ENCODE data around the gene MSANTD1.

MSANTD1 gene

GRCh38 chr4:3266076-3266475 is 17.1 kb downstream of the MSANTD1 start:
- no peak for DNase-seq (ENCODE audit: extremely low read depth, low read depth)
- TF ChIP-seq CTCF (IDR thresholded peaks at IDR 0.05; ENCODE audit: low read depth, low read length, missing control alignments), result no peak

GRCh38 chr4:3267576-3268394 is 18.8 kb downstream of the MSANTD1 start:
- no peak overlapping the region for H3K4me3 ChIP-seq (replicated peaks; ENCODE audit: low read depth, low read length)
- DNase-seq (ENCODE audit: extremely low read depth, low read depth), result no peak
- no peak for TF ChIP-seq CTCF (IDR thresholded peaks at IDR 0.05; ENCODE audit: low read depth, low read length, missing control alignments)

More at GRCh38 chr4:3266076-3266475, 17.1 kb downstream of the MSANTD1 start:
- H3K4me3 ChIP-seq (replicated peaks; ENCODE audit: low read depth, low read length), result no peak overlapping the region

DNA sequence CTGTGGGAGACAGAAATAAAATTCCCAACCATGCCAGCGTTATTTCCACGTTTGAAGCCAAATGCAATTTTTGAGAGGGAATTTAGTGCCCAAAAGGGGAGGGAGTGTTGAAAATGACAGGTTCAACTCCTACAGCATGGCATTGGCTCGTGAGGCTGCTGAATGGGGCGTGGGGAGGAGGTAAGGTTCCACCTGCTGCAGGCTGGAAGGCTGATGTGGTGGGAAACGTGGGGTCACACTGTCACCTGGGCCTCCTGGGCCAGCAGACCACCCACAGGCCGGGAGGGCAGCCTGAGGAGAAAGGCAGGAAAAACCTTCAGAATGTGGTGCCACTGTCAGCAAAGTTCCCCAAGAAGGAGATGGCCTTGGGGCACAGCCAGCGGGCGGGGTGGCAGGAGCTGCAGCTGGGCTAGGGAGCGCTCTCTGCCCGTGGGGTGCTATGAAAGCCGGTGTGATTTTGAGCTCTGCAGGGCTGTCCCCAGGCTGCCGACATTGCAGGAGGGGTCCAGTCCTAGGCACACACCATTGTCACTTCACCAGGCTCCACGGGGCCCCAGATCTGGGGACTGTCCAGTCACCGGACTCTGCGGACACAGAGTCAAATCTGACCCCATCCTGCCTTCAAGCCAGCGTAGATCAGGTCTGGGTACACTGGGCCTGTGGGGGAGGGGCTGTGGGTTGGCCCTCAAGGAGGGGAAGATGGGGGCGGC is 19.6 kb downstream of the MSANTD1 start:
- TF ChIP-seq CTCF (IDR thresholded peaks at IDR 0.05; ENCODE audit: low read depth, low read length, missing control alignments), result no peak
- no peak overlapping the region for H3K4me3 ChIP-seq (replicated peaks; ENCODE audit: low read depth, low read length)
- no peak for DNase-seq (ENCODE audit: extremely low read depth, low read depth)

DNA sequence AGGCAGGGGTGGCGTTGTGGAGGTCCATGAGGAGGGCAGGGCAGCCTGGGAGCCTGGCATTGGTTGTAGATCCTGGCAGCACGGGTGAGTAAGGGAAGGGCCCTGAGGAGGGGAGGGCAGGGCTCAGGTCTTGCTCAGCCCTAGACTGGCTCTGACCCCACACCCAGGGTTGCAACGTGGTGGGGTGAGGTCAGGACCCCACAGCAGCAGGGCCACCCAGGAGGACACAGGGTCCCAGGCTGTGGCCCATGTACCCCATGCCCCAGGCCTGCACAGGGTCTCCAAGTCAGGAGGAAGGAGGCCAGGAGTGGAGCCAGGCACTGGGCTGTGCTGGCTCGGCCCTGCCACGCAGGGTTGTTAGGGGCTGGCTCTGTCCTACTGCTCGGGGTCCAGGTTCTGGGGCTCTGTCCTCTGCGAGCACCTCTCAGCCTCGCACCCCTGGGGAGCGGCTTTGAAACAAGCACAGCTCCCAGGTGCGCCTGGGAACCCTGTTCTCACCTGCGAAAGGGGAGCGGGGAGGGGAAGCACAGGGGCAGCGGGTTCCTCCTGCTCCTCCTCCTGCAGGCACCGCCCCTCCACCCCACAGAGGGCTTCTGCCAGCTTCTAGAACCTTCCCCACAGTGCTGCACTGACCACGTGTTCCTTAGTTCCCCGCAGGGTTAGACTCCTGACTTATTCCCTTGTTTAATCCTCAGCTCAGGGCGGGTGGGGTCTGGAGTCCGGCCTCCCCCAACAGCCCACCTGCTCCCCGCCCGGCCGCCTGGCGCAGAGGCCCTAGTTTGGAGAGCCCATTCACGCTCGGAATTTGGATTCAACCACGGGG is 20.4 kb downstream of the MSANTD1 start:
- no peak for DNase-seq (ENCODE audit: extremely low read depth, low read depth)
- no peak for TF ChIP-seq CTCF (IDR thresholded peaks at IDR 0.05; ENCODE audit: low read depth, low read length, missing control alignments)
- no peak overlapping the region for H3K4me3 ChIP-seq (replicated peaks; ENCODE audit: low read depth, low read length)

DNA sequence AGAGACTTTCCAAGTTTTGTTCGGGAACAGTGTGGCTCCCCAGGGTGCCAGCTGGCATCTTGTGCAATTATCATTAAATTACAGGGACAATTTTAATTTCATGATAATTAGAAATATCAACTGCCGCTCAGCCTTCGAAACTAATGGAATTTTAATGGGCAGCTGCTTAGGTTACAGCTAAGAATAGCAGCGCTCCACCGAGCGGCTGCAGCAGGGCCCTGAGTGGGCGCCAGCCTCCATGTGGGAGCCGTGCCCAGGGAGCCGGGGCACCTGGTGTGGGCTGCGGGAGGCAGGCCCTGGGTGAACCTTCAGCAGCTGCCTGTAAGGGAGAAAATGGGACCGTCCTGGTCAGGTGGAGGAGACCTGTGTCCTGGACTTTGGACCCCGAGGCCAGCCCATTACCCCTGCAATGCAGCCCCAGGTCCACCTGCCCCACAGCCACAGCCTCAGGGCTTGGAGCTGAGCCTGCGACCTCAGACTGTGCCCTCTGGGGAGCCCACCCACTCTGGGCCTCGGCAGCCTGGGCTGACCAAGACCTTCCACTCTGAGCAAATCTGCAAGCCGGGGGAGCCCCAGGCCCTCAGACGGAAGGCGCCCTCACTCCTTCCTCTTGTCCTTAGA is 21.1 kb downstream of the MSANTD1 start:
- TF ChIP-seq CTCF (IDR thresholded peaks at IDR 0.05; ENCODE audit: low read depth, low read length, missing control alignments), result no peak
- no peak overlapping the region for H3K4me3 ChIP-seq (replicated peaks; ENCODE audit: low read depth, low read length)
- no peak for DNase-seq (ENCODE audit: extremely low read depth, low read depth)

GRCh38 chr4:3271131-3271530 is 22.2 kb downstream of the MSANTD1 start:
- TF ChIP-seq CTCF (IDR thresholded peaks at IDR 0.05; ENCODE audit: low read depth, low read length, missing control alignments), result no peak
- no peak overlapping the region for H3K4me3 ChIP-seq (replicated peaks; ENCODE audit: low read depth, low read length)
- no peak for DNase-seq (ENCODE audit: extremely low read depth, low read depth)

Measured in HFF-Myc (cell line).